HG02588 (cell line): ENCODE data around the gene FALEC.

Experiments
- ATAC-seq: cut with Tn5 transposase; IDR thresholded peaks from one replicate; pipeline ENCODE4 v1.9.1; 2021; ENCODE audit warnings: mild to moderate bottlenecking, moderate library complexity; ENCODE audit not compliant: unreplicated experiment

Gene FALEC

GRCh38 chr1:150511985-150512660, 3.4 kb upstream of the FALEC start:
- ATAC-seq, result no peak

- no peak for ATAC-seq
Measured at GRCh38 chr1:150512846-150513245, 2.7 kb upstream of the FALEC start.

DNA sequence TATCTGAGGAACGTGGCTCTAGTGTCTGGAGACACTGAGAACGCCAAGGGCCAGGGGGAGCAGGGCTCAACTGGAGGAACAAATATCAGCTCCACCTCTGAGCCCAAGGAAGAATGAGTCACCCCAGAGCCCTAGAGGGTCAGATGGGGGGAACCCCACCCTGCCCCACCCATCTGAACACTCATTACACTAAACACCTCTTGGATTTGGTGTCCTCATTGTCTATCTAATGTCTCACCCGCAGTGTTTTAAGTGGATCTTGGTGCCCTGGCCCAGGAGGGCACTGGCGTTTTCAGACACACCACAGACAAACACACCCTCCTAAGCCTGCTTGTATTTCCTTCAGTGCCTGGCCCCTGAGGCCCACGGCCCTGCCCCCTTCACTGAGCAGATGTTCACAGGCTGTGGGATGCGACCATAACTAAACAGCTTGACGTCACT, 2.2 kb upstream of the FALEC start:
- ATAC-seq, result no peak

GRCh38 chr1:150514260-150514659, 1.3 kb upstream of the FALEC start:
- no peak for ATAC-seq

- ATAC-seq, result no peak
Measured at GRCh38 chr1:150514913-150515327, 632 bp upstream of the FALEC start.

GRCh38 chr1:150516050-150516591, 569 bp downstream of the FALEC start:
- no peak for ATAC-seq

DNA sequence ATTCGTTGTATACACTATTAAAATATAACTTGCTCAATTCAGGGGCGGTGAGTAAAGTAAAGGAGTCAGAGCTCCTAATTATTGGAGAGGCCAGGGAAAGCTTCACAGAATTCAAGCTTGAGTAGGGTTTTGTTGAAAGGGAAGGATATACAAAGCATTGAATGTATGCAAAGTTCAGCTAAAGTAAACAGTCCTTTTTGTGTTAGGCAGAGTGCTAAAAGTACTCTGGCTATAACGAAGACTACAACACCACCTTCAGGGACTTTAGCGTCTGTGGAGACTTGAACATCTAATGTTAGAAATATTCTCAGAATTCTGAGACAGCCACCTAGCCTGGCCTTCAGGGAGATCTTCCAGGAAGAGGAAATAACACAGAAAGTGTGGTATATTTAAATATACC, 1.1 kb downstream of the FALEC start:
- no peak for ATAC-seq

GRCh38 chr1:150521196-150521968, 5.8 kb downstream of the FALEC start:
- ATAC-seq, result no peak

DNA sequence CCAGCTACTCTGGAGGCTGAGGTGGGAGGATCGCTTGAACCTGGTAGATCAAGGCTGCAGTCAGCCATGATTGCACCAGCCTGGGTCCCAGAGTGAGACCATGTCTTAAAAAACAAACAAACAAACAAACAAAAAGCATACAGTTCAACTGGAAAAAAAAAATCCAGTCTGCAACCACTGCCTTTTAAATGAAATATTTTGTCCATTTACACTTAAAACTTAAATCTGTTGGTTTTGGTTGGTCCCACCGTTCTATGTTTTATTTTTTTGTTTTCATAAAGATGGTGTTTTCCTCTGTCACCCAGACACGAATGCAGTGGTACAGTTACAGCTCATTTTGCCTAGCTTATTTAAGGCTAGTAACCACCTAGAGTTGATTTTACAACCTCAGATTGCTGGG, 9.8 kb downstream of the FALEC start:
- ATAC-seq, result no peak

GRCh38 chr1:150528196-150528595, 12.6 kb downstream of the FALEC start:
- ATAC-seq, result no peak

DNA sequence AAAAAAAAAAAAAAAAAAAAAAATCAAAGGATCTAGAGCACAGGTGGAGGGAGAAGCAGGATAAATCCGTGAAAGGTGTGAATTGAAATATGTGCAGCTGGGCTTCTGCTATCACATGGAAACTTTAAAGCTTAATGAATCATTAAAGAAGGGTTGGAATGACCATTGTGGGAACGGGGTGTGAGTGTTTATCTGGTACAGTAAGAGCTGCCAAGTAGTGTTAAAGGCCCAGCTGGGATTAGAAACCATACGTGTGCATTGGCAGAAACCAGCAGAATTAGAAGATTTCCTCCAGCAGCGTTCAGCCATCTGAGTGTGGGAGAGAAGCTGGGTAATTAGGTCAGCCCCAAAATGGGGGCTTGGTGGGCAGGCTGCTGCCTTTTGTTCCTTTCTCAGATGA, 13.5 kb downstream of the FALEC start:
- no peak for ATAC-seq

GRCh38 chr1:150530491-150531159, 15.1 kb downstream of the FALEC start:
- ATAC-seq, result no peak

- ATAC-seq, result no peak
Measured at GRCh38 chr1:150532860-150533259, 17.3 kb downstream of the FALEC start.

DNA sequence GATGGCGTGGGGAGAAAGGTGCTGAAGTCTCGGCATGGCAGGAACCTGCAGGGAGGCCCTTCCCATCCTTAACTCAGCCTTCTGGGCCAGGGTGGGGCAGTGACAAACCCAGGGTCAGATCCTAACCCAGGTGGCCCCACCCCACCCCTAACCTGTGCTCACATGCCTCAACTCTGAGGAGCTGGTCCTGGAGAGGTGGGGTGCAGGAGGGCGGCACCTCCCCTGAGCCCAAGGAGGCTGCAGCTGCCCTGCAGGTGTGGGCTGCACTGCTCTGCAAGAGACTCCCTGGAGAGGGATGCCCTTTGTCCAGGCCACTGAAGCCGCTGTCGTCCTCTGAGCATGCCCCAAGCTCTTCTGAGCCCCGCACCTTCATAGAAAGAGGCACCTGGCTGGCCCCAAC, 18.4 kb downstream of the FALEC start:
- ATAC-seq, result no peak

- no peak for ATAC-seq
Measured at GRCh38 chr1:150535511-150536287, 20.1 kb downstream of the FALEC start.

GRCh38 chr1:150536836-150537731, 21.5 kb downstream of the FALEC start:
- no peak for ATAC-seq

- no peak for ATAC-seq
Measured at GRCh38 chr1:150537732-150538684, 22.5 kb downstream of the FALEC start.

GRCh38 chr1:150543500-150544143, 28.1 kb downstream of the FALEC start:
- ATAC-seq, result no peak
